Peyer's patch (tissue), 4 donors: ENCODE measurements around the gene DUSP1. TPM values are rescaled to one million over a fixed set of nuclear protein-coding genes. Genes with fewer than 3 reads are reported as not detected.
"Not testable (repeated sequence)": the region's sequence is repeated elsewhere in the genome, so short reads cannot be mapped to it uniquely, and the experiment has no call there.

Experiments
- DNase-seq, 3 donors: peaks; one replicate each; pipeline ENCODE4 v3.0.0-alpha.2; 2017 to 2019
- H3K27ac ChIP-seq, 4 donors: fragments of 200-600 bp; sonication (generic); one replicate each; pipeline ENCODE4 v1.5.1; 2016 to 2019
- H3K27me3 ChIP-seq, 2 donors: fragments of 200-600 bp; sonication (generic); one replicate each; pipeline ENCODE4 v1.5.1; 2019
- H3K36me3 ChIP-seq, 3 donors: fragments of 200-600 bp; sonication (generic); one replicate each; pipeline ENCODE4 v1.5.1; 2016 to 2019
- H3K4me1 ChIP-seq, 4 donors: fragments of 200-600 bp; sonication (generic); one replicate each; pipeline ENCODE4 v1.5.1; 2016 to 2019
- H3K4me3 ChIP-seq, 4 donors: fragments of 200-600 bp; sonication (generic); 1 replicate in 3 of 4; 2 replicates in 1 of 4; pipeline ENCODE4 v1.5.1; 2016 to 2019; ENCODE audit warnings: mild to moderate bottlenecking in 1 of 4
- H3K9me3 ChIP-seq, 4 donors: fragments of 200-600 bp; sonication (generic); one replicate each; pipeline ENCODE4 v1.5.1; 2016 to 2019; ENCODE audit warnings: mild to moderate bottlenecking in 1 of 4
- CTCF ChIP-seq, 6 experiments: fragments of 450-650 bp in 4 of 6; fragments of 200-600 bp in 2 of 6; sonication (generic) in 1 of 6; IDR thresholded peaks; one replicate each; pipeline ENCODE4 v1.5.1; 2017 to 2019; ENCODE audit warnings: antibody characterized with exemption in 6 of 6, mild to moderate bottlenecking in 3 of 6, moderate library complexity in 1 of 6
- POLR2A ChIP-seq, 2 donors: fragments of 450-650 bp; IDR thresholded peaks; one replicate each; pipeline ENCODE4 v1.5.1; 2017; ENCODE audit warnings: antibody characterized with exemption in 2 of 2, mild to moderate bottlenecking in 2 of 2, moderate library complexity in 2 of 2
- total RNA-seq, 4 donors: library from RNA; depleted of rRNA; stranded (reverse); fragments of >200 nt; gene quantifications; one replicate each; pipeline ENCODE4 v1.1.0, GENCODE V29; 2016

The DUSP1 gene
- total RNA-seq, 4 donors from 2014 or later: 155 to 427 (median 285) TPM

DNA sequence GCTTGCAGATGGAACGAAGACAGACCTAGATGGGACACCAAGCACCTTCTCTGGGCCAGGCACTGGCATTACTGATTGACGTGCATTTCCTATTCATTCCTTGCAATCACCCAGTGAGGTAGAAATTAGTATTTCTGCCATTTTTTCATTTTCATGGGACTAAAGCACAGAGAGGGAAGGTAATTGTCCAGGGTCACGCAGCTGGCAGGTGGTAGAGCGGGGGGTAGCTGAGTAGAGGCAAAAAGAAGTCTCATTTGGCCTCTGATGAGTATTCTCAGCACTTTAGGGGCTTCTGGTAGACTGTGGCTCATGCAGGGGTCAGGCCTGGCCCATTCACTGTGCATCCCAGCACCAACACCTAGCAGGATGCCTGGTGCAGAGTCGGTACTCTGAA is 19.5 kb upstream of the DUSP1 start:
- peaks cover 0 to 23% (median 9%) of the 10 kb centered on the region in 4 donors for H3K4me1 ChIP-seq
- peak in 1 of 3 donors; percentile 25 for DNase-seq
- TF ChIP-seq POLR2A (IDR thresholded peaks at IDR 0.05): no peak
- no peak for TF ChIP-seq CTCF (IDR thresholded peaks at IDR 0.05)
- H3K4me3 ChIP-seq: no peak overlapping the region
- no peaks in the 10 kb centered on the region for H3K27me3 ChIP-seq
- H3K27ac ChIP-seq: peak overlapping the region in 1 of 4 donors; percentile 67
- no peaks in the 10 kb centered on the region for H3K36me3 ChIP-seq
- H3K9me3 ChIP-seq: no peaks in the 10 kb centered on the region

- Histone ChIP-seq H3K9me3 (no peaks in the 10 kb centered on the region), H3K27ac (peak overlapping the region; percentile 46 to 70 (median 66)), H3K27me3 (no peaks in the 10 kb centered on the region), H3K4me1 (peaks cover 0 to 23% (median 9%) of the 10 kb centered on the region in 4 donors), H3K4me3 (no peak overlapping the region), H3K36me3 (no peaks in the 10 kb centered on the region)
- peak in 1 of 3 donors; percentile 46 for DNase-seq
- TF ChIP-seq CTCF (IDR thresholded peaks at IDR 0.05) (no peak), POLR2A (IDR thresholded peaks at IDR 0.05) (no peak)
These were observed 18.9 kb upstream of the DUSP1 start for GRCh38 chr5:172789687-172790495.

DNA sequence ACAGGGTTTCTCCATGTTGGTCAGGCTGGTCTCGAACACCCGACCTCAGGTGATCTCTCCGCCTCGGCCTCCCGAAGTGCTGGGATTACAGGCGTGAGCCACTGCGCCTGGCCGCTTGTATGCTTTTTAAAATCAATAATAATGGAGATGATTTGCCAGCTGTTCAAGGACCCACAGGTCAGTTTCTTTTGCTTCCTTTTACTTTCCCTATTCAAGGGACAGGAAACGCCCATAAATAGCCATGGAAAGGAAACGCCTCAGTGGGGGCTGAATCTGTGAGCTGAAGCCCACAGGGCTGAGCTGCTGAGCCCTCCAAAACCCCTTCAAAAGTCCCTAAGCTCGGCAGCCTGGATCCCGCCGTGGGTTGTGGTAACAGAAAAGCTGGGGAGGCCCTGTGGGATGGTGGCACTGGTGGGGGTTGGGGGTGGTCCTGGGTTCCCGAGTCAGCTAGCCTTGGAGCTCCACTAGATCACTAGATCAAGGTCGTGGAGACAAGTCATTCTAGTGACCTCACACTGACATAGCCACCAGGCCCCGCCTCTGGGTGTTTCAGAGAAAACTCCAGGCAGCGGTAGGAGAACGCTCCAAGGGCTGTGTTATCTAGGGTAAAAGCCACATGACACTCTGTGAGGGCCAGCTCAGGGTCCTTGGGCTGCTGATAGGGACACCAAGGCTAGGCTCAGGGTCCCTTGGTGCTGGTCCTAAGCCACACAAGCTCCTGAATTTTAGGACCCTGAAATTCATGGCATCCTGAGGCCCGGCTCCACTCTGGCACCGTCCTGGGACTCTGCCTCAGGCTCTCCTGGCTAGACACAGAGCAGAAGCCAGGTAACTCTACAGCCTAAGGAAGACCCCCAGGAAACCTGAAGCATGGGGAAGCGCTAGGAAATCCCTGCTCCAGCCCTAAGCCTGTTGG is 18.0 kb upstream of the DUSP1 start:
- Histone ChIP-seq H3K27me3 (no peaks in the 10 kb centered on the region), H3K4me3 (no peak overlapping the region), H3K9me3 (no peaks in the 10 kb centered on the region), H3K27ac (peak overlapping the region; percentile 46 to 70 (median 66)), H3K36me3 (no peaks in the 10 kb centered on the region), H3K4me1 (peaks cover 0 to 23% (median 9%) of the 10 kb centered on the region in 4 donors)
- DNase-seq: peak in 1 of 3 donors; percentile 82
- TF ChIP-seq POLR2A (IDR thresholded peaks at IDR 0.05): no peak
- no peak for TF ChIP-seq CTCF (IDR thresholded peaks at IDR 0.05)

DNA sequence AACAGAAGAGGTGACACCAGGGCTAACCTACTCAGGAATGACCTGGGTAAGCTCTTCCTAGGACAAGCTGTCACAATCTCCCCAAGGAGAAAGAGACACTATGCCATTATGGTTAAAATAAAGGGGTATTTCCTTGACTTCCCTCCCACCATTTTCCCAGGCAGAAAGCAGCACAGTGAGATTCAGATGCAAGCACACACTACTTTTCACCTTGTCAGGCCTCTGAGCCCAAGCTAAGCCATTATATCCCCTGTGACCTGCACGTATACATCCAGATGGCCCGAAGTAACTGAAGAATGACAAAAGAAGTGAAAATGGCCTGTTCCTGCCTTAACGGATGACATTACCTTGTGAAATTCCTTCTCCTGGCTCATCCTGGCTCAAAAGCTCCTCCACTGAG is 16.5 kb upstream of the DUSP1 start:
- not testable (repeated sequence) for H3K4me3 ChIP-seq, H3K36me3 ChIP-seq, H3K9me3 ChIP-seq, H3K27me3 ChIP-seq, DNase-seq
- H3K4me1 ChIP-seq: peaks cover 0 to 23% (median 9%) of the 10 kb centered on the region in 4 donors
- peak overlapping the region in 1 of 4 donors; percentile 66 for H3K27ac ChIP-seq

- no peak overlapping the region for H3K4me3 ChIP-seq
- no peaks in the 10 kb centered on the region for H3K9me3 ChIP-seq
- no peak for TF ChIP-seq CTCF (IDR thresholded peaks at IDR 0.05)
- TF ChIP-seq POLR2A (IDR thresholded peaks at IDR 0.05): no peak
- no peaks in the 10 kb centered on the region for H3K36me3 ChIP-seq
- peaks cover 0 to 23% (median 9%) of the 10 kb centered on the region in 4 donors for H3K4me1 ChIP-seq
- no peak overlapping the region for H3K27ac ChIP-seq
- peak in 1 of 3 donors; percentile 45 for DNase-seq
- H3K27me3 ChIP-seq: no peaks in the 10 kb centered on the region
These were observed 15.9 kb upstream of the DUSP1 start for GRCh38 chr5:172786736-172787462.
